ENCODE measurements around the gene LGALSL.

DNA sequence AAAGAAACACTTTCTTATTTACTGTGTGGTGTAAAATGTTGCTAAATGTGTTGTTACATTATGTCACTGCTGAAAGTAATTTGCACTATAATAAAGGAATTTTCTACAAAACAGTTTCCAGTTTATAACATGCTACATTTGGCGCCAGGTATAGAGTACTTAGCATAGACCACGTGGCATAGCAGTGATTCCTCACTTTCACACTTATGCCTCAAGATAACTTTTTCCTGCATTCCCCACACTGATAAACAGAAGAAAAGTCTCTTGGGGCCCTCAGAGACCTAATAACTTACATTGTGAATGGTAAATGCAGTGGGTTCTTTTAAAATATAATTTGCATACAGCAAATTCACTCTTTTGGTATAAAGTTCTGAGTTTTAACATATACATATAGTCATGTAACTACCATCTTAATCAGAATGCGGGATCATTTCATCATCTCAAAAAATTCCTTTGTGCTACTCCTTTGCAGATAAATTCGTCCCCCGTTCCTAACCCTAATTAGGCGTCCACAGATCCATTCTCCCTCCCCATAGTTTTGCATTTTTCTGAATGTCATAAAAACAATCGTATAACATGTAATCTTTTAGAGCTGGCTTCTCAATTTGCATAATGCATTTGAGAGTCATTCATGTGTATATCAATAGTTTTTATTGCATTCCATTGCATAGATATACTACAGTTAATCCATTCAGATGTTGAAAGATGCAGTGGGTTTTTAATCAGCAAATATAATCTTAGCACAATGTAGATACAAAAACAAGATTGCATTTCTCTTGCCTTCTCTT, 7.5 kb downstream of the LGALSL start:
- TF ChIP-seq, protein P1, sequence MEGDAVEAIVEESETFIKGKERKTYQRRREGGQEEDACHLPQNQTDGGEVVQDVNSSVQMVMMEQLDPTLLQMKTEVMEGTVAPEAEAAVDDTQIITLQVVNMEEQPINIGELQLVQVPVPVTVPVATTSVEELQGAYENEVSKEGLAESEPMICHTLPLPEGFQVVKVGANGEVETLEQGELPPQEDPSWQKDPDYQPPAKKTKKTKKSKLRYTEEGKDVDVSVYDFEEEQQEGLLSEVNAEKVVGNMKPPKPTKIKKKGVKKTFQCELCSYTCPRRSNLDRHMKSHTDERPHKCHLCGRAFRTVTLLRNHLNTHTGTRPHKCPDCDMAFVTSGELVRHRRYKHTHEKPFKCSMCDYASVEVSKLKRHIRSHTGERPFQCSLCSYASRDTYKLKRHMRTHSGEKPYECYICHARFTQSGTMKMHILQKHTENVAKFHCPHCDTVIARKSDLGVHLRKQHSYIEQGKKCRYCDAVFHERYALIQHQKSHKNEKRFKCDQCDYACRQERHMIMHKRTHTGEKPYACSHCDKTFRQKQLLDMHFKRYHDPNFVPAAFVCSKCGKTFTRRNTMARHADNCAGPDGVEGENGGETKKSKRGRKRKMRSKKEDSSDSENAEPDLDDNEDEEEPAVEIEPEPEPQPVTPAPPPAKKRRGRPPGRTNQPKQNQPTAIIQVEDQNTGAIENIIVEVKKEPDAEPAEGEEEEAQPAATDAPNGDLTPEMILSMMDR (IDR thresholded peaks at IDR 0.05), result no peak
- TF ChIP-seq POLR2AphosphoS5 (IDR thresholded peaks at IDR 0.05), result no peak
- no peak for TF ChIP-seq EP300 (IDR thresholded peaks at IDR 0.05; ENCODE audit: low read depth)
- TF ChIP-seq POLR2A (IDR thresholded peaks at IDR 0.05), result no peak

Measured in transverse colon (tissue), 4 donors.